Globus pallidus (tissue), 1 donor: Measurements from ENCODE around the gene RGS10.
A peak's percentile ranks its signal among the peaks of the same experiment; 100 is the strongest.
"Not testable (repeated sequence)": the region's sequence is repeated elsewhere in the genome, so short reads cannot be mapped to it uniquely, and the experiment has no call there.

Experiments used
- DNase-seq: peaks from one replicate; pipeline ENCODE4 v3.0.0-alpha.2; 2015; ENCODE audit warnings: low spot score

The RGS10 gene, protein sequence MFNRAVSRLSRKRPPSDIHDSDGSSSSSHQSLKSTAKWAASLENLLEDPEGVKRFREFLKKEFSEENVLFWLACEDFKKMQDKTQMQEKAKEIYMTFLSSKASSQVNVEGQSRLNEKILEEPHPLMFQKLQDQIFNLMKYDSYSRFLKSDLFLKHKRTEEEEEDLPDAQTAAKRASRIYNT

DNA sequence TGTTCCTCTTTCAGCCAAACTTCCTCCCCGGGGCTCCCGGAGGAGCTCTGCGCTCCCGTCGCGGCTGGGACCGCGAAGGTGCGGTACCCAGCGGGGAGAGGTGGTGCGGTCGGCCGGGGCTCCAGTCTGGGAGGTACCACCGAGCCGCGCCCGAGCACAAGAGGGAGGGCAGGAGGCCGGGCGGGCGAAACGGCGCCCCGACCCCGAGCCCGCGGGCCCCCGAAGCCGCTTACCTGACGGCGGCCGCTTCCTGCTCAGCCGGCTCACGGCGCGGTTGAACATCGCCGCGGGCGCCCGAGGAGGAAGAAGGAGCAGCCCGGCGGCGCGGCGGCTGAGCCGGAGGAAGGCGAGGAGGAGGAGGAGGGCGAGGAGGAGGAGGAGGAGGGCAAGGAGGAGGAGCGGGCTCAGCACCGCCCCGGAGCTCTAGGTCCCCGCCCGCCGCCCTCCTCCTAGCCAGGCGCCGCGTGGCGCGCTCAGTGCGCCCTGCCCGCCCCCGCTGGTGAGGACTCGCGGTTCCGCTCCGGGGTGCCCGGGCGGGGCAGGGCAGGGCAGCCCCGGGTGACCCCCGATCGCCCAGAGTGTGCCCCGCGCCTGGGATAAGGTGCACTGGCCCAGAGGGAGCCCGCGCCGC, at the start of gene RGS10:
Gene RGS10, minus strand, starts transcription at position 363 of the 631 bp plus-strand sequence. Its CDS starts 81 bp downstream, at position 282.
- DNase-seq: peak; percentile 51

DNA sequence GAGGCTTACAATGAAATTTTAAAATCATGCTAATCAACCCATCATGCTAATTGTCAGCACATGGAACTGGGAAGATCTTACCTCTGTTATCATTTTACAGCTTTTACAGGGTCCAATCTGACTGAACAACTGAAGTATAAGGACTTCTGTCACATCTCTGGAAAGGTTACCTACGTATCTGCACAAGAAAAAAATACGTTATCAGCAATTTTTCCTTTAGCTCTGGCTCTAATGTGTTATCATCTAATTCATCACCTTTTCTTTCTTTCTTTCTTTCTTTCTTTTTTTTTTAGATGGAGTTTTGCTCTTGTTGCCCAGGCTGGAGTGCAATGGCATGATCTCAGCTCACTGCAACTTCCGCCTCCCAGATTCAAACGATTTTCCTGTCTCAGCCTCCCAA, 45.6 kb upstream of the RGS10 start:
- DNase-seq: no peak

DNA sequence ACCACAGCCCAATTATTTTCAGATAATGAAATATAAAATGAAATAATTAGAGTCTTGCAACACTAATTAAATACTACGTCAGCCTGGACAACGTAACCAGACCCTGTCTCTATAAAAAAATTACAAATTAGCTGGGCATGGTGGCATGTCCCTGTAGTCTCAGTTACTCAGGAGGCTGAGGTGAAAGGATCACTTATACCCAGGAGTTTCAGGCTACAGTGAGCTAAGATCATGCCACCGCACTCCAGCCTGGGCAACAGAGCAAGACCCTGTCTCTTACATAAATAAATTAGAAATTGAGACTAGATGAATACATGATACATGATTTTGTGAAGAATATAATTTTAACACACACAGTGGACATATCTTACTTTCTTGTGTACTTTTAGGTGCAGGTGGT, 35.8 kb upstream of the RGS10 start:
- no peak for DNase-seq

DNA sequence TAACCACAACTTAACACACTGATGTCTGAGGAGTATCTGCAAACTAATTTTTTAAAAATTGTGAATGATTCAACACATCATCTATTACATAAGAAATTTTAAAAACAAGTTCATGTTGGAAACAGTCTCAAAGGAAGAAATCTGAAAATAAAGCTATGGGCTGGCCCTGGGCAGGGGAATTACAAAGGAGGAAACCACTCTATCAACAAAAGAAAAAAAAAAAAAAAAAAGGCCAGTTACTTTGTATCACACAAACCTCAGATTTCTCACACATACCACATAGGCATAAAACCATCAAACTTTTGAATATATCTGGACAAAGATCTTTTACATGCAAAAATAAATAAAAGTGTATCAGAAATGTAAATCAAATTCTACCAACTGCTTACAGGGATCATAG, 33.5 kb upstream of the RGS10 start:
- DNase-seq: no peak

DNA sequence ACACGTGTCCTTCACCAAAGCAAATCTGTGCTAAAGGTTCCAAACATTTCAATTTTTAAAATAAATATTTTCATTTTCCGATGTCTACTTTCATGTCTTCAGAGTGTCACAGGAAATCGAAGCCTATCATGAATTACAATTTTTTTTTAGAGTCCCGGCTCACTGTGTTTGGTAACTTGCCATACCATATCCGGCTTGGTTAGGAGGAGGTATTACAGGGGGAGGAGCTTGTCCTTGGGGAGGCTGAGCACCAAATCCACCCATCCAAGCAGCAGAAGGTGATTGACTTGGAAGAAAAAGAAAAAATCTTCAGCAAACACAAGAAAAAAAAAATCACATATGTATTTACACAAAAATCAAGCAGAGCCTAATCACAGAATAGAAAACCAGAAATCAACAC, 33.0 kb upstream of the RGS10 start:
- no peak for DNase-seq

DNA sequence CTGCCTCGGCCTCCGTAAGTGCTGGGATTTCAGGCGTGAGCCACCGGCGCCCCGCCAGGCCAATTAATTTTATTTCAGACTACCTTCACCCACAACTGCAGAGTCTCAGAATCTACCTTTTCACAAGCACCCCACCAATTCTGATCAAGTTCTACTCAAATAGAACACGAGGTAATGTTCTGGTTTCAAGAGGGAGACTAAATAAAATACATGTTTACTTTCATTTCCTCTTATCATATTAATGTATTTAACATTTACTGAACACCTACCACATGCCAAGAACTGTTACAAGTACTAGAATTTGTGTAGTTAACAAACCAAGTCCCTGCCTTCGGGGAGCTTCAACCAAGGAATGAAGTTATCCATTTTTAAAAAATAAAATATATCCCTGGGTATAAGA, 25.5 kb upstream of the RGS10 start:
- DNase-seq: no peak

DNA sequence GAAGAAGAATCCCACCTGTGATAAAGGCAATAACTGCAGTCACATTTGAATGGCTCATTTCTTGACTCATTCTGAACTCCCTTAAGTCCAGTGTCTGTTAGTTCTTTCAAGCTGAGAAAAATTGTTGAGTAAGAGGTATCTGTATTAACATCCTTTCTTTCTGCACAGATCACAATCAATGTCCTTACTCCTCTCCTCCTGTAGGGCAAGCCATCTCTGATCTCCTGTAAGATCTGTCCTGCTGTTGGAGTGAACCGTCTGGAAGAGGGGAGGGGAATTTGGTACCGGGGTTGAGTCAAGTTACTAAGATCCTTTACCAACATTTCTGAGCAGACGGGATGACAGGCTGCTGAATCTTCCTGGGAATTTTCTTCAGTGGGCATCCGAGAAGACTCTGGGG, 19.6 kb upstream of the RGS10 start:
- no peak for DNase-seq

DNA sequence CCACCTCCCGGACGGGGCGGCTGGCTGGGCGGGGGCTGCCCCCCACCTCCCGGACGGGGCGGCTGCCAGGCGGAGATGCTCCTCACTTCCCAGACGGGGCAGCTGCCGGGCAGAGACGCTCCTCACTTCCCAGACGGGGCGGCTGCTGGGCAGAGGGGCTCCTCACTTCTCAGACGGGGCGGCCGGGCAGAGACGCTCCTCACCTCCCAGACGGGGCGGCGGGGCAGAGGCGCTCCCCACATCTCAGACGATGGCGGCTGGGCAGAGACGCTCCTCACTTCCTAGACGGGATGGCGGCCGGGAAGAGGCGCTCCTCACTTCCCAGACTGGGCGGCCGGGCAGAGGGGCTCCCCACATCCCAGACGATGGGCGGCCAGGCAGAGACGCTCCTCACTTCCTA, 17.0 kb upstream of the RGS10 start:
- not testable (repeated sequence) for DNase-seq

DNA sequence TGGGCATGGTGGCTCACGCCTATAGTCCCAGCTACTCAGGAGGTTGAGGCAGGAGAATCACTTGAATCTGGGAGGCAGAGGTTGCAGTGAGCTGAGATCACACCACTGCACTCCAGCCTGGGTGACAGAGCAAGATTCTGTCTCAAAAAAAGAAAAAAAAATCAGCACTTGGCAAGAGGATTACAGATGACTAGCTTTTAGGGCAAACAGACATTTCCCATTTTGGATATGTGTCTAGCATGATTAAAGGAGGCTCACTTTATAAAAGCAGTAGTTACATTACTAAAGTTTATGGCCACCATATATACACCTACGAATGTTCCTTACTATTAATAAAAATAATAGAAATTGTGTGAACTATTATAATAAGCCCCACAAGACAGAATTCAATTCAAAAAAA, 13.6 kb upstream of the RGS10 start:
- not testable (repeated sequence) for DNase-seq

DNA sequence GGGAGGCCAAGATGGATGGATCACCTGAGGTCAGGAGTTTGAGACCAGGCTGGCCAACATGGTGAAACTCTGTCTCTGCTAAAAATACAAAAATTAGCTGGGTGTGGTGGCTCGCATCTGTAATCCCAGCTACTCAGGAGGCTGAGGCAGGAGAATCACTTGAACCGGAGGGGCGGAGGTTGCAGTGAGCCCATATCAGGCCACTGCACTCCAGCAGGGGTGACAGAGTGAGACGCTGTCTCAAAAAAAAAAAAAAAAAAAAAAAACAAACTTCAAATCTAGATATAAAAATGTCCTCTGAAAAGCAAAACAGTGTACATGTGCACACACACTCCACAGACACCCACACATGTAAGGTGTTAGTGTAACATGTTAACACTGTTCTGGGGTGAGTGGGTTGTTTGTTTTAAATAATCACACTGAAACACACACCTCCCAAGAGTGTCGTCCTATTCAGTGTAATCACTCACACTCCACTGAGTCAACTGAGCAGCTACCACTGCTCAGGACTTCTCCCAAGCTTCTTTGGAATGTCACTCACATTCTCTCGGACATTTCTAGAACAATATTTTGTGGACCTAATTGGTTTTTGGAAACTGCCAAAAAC, 12.8 kb upstream of the RGS10 start:
- no peak for DNase-seq

DNA sequence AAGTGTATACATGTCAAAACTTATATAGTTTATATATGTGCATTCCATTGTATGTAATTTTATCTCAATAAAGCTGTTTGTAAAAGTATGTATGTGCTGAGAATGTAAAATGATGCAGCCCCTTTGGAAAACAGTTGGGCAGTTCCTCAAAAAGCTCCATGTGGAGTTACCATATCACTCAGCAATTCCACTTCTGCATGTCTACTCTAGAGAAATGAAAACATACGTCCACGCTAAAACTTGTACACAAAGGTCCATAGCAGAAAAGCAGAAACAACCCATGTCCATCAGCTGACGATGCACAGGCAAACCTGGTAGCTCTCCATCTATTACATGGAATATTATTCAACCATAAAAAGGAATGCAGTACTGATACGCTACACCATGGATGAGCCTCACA, 8.3 kb upstream of the RGS10 start:
- DNase-seq: no peak

DNA sequence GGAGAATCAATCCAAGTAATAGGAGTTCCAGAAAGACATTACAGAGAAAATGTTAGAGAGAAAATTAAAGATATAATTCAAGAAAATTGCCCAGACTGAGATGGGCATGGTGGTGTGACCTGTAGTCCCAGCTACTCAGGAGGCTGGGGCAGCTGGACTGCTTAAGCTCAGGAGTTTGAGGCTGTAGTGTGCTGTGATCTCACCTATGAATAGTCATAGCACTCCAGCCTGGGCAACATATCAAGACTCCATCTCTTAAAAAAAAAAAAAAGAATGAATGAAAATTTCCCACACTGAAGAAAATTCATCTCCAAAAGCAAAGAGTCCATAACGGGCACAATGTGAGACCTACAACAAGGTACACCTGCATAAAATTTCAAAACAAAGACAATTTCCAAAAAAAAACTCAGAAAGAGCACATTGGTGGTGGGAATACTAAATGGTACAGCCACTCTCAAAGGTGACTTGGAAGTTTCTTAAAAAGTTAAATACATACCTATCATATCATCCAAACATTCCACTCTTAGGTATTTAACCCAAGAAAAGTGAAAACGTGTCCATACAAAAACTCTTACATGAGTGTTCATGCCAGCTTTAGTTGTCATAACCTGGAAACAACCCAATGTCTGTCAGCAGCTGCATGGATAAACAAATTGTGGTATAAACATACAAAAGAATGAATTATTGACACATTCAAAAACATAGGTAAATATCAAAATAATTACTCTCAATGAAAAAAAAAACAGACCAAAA, 6.9 kb upstream of the RGS10 start:
- no peak for DNase-seq

DNA sequence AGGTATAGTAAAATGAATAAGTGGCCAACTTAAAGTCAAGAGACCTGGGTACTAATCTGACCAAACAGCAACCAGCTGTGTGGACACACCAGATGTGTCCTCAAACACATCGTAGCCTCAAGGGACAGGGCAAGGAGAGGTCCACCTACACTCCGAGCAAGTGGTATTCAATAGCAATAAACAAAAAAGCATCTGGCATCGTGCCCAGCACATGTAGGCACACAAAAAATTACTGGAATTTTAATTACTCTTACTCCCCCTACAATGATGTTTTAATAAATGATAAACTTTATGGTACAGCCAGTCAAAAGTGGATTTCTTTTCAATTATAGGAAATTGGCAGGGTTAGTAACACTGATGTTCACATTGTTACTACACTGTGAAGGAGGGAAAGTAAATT, 3.5 kb upstream of the RGS10 start:
- DNase-seq: no peak

DNA sequence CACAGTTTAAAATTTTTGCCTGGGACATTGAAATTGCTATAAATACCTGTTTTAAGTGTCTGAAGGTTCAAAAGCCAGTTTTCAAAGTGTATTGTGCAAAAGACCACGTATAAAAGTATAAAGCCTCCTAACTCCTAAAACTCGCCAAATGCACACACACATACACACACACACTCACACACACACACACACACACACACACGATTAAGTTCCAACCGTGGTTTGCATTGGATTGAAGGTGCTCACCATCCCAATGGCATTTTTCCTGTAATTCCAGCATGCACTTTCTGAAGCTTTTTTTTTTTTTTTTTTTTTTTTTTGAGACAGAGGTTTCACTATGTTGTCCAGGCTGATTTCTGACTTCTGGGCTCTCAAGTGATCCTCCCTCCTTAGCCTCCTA, 2.8 kb upstream of the RGS10 start:
- no peak for DNase-seq

DNA sequence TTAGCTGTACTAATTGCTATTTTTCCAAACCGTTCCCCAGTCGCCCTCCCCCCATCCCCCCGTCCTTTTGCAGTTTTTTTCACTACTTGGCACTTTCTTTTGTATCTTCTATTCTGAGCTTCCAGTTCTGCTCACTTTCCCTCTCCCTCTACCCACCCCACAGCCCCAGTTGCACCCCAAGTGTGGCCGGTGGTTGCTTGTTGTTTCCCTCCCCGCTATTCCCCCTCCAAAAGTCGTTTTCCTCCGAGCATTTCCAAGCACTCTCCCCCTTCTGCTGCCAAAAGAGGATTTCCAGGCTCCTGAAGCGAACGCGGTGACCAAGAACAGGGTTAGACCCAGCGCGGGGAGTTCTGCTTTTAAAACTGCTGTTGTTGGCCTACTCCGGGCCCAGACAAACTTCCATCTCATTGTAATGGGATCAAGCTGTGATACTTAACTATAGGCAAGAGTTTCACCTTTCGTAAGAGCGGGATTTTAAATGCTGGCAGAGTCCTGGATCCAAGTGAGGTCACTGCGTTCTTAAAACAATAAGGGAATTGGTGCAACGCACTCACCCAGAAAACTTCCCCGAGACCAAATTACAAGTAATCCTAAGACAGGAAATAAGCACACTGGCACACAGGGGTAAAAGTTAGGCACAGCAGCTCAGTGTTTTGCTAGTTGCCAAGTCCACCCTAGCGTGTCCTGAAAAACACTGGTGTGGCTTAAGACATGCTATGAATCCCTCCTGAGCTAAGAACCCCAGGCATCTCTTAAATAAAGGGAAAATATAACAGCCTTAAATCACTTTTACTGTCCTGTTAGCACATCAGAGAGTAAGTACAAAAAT, 1.5 kb upstream of the RGS10 start:
- DNase-seq: no peak

DNA sequence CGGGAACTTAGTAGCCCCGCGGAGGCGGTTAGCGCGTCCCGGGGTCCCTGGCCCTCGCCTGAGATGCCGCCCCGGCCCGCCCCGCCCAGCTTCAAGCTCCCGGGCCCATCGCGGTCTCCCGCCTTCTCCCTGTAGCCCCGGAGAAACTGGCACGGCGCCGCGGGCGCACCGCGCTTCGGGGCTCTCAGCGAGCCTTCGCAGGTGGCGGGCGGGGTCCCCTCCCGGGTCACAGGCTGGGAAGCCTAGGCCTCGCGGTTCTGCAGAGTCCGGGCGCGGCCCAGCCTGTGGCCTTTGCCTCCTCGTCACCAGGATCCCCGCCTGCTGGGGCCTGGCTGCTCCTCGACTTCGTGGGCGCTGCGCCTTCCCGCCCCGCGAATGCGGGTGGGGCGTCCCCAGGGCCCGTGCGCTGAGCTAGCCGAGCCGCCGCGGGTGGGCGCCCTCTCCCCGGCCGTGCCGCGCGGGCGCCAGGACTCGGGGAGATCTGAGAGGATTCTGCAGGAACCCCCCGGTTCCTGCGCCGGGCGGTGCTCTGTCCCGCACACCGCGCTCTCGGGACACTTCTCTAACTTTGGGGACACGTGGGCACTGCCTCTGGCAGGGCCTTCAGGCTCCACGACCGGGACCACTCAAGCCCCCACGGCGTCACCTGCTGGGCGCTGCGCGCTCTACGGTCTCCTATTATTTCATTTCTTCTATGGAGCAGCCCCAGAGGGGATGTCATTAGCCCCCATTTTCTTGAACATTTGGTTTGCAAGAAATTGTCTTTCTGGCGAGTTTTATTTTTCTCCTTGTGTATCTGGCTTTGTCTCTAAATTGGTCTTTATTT, 682 bp upstream of the RGS10 start:
- no peak for DNase-seq

DNA sequence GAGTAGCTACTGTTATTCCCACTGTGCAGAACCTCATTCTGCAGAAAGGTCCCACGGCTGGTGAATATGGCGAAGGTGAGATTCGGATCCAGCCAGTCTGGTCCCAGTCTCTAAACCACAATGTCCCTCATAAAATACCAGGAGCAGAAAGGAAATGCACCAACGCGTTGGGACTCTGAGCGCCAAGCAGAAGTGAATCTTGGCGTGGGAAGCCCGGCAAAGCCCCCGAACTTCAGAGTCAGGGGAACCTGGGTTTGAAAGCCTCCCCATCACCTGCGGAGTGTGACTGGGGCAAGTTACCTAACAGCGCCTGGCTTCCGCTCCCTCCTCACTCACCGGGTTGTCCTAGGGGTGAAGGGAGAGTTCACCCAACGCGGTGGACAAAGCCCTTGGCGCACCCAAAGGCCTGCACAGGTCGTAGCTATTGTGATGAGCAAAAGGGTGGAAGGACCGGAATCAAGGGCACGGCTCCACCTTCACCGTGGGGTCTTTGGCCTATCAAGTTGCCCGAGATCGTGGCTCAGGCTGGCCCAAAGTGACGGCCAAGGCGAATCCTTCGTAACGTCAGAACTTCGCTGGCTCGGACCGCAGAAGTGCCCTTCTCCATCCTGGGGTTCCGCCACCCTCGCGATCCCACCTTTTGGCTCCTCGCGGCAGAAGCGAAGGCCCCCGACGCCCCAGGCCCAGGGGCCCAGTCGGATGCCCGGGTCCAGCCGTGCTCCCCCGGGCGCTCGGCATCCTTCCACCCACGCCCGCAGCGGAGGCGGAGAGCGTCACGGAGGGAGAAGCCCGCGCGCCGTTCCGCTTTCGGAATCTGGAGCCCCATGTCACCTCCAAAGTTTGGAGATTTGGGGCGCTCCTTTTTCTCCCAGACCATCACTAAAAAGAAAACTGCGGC, 811 bp downstream of the RGS10 start:
- DNase-seq: no peak

DNA sequence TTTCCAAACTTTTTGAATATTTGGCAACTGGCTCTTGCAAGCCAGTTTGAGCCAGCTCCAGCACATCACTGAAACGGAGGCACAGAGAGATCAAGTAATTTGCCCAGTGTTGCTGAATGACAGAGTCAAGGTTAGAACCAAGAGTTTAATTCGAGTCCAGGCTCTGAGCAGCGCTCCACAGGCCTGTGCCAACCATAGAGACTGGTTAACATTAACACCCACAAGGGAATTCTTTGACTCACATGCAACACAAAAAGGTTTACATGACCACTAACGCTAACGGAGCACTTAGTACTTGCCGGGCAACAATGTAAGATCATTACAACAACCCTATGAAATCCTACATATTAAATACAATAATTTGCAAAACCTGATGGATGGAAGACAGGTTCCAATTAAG, 1.5 kb downstream of the RGS10 start:
- DNase-seq: no peak

DNA sequence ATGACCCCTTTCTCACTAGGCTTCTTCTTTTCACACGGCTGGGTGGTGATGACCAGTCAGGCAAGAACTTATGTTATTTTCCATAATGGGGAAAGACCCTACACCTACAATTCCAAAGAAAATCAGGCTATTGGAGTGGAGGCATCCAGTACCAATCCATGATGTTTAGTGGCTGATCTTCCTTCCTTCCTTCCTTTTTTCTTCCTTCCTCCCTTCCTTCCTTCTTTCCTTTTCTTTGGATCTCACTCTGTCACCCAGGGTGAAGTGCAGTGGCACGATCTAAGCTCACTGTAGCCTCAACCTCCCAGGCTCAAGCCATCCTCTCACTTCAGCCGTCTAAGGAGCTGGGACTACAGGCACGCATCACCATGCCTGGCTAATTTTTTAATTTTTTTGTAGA, 2.5 kb downstream of the RGS10 start:
- DNase-seq: no peak

DNA sequence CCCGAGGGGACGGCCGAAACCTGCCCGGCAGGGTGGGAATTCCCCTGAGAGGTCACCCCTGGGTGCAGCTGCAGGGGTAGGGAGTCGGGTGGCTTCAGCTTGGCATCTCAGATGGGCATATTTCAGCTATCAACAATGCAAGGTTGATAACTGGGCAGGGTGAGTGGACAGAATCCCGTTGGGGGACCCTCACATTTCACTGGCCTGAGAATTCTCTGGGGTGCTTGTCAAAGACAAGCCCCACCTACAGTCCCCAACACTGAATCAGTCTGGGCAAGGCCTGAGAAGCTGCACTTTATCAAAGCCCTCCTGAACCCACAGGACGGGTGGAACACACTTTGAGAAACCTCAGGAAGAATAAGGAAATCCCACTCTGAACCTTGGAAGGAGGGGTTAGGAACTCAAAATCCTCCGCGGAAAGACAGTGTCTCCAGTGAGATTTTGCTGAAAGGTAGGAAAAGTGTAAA, 3.1 kb downstream of the RGS10 start:
- DNase-seq: no peak
